Thyroid gland (tissue), 4 donors: Measurements from ENCODE around the gene BRDT.

Source experiments
- CTCF ChIP-seq, 6 experiments: fragments of 200-600 bp in 3 of 6; fragments of 450-650 bp in 3 of 6; sonication (generic) in 3 of 6; IDR thresholded peaks; one replicate each; pipeline ENCODE4 v1.5.1; 2016 to 2019; ENCODE audit warnings: antibody characterized with exemption in 6 of 6, mild to moderate bottlenecking in 2 of 6, inconsistent platforms in 1 of 6, moderate library complexity in 1 of 6
- POLR2A ChIP-seq, 2 donors: fragments of 450-650 bp; IDR thresholded peaks; one replicate each; pipeline ENCODE4 v1.6.1; 2017; ENCODE audit warnings: antibody characterized with exemption in 2 of 2, mild to moderate bottlenecking in 2 of 2, moderate library complexity in 1 of 2

- TF ChIP-seq CTCF (IDR thresholded peaks at IDR 0.05) (no peak), POLR2A (IDR thresholded peaks at IDR 0.05) (no peak)
Observed at GRCh38 chr1:91981996-91982609, 32.9 kb downstream of the BRDT start.
